Activated naive CD4-positive, alpha-beta T cell (primary cell): Measurements from ENCODE around the gene ALPL.
"Not testable (repeated sequence)": the region's sequence is repeated elsewhere in the genome, so short reads cannot be mapped to it uniquely, and the experiment has no call there.

Experiments used
- DNase-seq, 4 experiments: peaks; one replicate each; lab custom pipeline; 2025; lab: John Stamatoyannopoulos, UW

ALPL gene

DNA sequence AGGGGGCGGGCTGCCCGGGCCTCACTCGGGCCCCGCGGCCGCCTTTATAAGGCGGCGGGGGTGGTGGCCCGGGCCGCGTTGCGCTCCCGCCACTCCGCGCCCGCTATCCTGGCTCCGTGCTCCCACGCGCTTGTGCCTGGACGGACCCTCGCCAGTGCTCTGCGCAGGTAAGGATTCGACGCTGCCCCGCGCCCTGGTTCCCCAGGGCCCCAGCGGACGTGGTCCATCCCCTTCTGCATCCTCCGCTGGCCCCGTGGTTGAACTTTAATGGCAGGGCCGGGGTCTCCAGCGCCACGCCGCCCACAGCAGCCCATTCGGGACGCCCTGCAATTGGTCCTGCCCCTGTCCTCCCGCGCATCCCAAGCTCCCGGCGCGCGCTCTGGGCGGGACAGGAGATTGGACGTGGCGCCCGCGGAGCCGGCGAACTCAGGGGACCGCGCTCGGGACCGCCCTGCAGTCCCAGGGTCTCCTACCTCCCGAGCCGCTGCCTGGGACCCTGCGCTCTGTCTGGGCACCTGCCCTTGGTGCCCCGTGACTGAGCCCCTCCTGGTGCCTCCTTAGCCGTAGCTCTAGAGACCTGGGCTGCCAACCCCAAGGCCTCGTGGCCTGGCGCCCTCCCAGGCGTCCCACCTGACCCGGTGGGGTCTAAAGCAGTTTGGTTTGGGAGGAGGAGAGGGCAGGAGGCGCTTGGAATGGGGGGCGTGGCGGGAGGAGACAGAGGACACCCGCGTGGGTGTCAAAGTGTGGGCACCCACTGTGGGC is at the start of gene ALPL:
ALPL (plus strand) TSS at position 73 of the 762 bp plus-strand sequence. CDS start 44,659 bp downstream, outside the sequence.
- no peak for DNase-seq

DNA sequence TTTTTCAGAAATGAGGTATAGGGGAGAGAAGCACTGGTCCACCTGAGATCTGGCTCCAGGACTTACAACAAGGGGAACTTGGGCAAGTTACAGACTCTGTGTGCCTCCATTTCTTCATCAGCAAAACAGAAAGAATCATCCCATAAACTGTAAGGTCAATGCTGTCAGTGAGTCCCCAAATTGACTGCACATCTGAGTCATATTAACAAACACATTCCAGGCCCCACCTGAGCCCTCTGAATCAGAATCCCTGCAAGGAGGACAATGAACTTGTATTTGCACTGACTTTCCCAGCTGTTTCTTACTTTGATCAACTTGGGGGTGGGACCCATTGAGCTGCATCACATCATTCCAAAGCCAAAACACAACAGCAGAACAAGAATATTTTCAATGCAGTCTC is 44.1 kb upstream of the ALPL start:
- not testable (repeated sequence) for DNase-seq

DNA sequence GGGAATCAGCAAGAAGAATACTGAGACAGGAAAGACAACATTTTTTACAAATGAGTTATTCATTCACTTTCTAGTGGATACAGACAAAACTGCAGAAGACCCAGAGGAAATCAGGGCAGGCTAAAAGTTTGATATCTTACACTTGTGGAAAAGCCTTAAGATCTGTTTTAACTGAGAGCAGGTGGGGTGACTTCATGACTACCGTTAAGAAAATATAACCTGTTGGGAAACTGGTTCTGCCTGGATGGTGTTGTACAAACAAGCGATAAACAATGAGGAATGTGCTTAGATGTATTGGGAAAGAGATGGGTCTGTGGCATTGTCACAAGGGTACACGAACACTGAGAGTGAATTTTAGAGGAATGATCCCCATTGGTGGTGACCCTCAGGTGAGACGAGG is 41.3 kb upstream of the ALPL start:
- DNase-seq, result not testable (repeated sequence)

DNA sequence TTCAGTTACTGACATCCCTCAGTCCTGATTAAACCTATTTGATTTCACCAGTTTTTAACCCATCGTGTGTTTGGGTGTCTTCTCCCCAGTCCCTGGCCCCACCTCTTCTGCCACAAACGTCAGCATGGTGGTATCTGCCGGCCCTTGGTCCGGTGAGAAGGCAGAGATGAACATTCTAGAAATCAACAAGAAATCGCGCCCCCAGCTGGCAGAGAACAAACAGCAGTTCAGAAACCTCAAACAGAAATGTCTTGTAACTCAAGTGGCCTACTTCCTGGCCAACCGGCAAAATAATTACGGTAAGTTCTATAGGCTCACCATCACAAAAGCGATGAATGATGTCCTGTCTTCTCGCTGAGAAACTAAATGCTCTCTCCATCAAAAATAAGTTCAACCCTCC is 40.6 kb upstream of the ALPL start:
- no peak for DNase-seq

DNA sequence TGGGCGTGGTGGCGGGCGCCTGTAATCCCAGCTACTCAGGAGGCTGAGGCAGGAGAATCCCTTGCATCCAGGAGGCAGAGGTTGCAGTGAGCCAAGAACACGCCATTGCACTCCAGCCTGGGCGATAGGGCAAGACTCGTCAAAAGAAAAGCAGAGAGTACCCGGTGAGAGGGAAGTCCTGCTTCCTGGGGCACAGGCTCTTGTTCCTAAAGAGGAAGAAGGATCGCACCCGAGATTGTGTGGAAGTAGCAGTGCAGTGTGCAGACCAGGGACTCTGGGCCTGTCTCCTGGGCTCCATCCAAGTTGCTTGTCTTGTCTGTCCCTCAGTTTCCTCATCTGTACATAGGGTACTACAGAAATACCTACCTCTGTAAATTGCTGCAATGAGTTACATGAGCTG is 39.6 kb upstream of the ALPL start:
- no peak for DNase-seq

DNA sequence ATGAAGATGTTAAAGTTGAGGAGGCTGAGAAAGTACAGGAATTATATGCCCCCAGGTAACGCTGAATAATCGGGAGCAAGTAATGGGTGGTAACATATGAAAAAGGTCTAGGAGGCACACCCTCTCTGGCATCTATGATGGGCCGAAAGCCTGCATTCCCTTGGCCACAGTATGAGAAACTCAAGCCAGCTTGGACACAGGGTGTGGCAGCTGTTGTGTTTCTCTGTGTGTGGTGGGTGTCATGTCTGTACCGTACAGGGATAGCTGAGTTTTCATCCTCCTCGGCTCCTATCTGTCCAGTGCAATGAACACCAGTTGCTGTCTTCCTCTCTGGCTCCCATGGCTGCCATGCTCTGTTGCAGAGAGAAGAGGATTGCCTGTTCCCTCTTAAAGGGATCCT is 36.4 kb upstream of the ALPL start:
- no peak for DNase-seq

DNA sequence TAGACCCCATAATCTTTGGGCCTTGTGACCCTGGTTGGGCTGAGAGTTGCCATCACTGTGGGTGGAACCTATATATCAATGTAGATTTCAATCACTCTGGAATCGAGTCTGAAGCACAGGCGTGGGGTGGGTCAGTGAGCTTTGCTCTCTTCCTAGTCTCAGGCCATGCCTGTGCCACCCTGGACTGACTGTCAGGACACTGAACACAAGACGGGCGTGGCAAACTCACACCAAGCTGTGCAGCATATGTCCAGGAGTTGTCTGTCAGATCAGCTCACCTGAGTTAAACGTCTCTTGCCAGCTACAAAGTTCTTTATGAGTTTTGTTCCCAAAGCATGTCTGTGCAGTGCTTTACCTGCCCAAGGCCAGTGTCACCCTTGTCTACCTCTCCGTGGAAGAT is 30.9 kb upstream of the ALPL start:
- no peak for DNase-seq

DNA sequence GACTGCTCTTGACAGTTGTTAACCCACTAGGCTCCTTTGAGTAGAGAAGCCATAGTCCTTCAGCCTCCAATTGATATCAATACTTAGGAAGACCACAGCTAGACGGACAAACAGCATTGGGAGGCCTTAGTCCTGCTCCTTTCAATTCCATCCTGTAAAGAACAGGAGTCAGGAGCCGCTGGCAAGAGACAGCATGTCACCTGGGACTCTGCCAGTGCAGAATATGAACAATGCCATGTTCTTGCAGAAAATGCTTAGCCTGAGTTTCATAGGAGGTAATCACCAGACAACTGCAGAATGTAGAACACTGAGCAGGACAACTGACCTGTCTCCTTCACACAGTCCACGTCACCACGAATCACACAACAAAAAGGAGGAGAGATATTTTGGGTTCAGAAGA is 25.3 kb upstream of the ALPL start:
- DNase-seq, result not testable (repeated sequence)

DNA sequence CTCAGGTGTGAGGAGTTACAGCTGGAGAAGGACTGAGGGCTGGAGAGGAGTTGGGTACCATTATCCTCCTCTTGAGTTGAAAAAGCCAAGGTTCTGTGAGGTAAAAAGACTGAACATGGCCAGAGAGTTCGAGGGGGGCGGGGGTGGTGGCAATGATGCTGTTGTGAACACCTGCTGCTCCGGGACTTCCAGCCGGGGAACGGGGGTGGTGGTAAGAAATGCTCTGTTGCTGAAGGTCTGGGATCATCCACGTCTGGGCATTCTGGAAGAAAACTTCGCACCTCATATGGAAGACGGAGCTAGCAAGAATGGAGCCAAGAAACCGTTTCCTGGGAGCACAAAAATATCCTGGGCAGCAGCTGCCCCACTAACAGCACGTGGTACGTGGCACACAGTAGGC is 20.1 kb upstream of the ALPL start:
- no peak for DNase-seq

DNA sequence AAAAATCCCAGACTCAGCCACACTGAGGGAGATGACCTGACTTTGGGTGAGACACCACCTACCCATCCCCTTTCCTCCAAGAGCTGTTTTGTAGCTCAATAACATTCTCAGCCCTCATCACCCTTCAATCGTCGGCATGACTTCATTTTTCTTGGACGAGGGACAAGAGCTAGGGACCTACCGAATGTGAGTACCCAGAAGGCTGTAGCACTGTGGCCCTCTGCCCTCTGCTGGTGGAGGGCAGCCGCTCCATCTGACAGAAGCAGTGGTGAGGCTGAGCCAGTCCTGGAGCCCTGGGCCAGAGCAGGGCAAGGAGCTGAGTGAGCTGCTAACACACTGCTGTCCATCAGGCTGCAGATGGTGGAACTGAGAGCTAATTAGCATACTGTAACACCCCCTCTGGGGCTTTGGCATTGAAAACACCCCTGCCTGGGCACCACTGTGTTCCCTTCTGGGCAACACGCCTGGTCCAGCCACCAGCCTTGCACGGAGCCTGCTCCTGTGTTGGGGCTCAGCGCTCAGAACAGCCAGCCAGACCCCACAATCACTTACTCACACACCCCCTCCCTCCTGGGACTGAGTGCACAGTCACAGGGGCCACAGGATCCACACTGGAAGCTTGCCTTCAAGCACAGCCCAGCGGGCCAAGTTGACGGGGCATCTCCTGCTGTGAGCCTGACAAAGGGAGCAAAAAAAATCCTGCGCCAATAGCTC is 18.3 kb upstream of the ALPL start:
- no peak for DNase-seq

DNA sequence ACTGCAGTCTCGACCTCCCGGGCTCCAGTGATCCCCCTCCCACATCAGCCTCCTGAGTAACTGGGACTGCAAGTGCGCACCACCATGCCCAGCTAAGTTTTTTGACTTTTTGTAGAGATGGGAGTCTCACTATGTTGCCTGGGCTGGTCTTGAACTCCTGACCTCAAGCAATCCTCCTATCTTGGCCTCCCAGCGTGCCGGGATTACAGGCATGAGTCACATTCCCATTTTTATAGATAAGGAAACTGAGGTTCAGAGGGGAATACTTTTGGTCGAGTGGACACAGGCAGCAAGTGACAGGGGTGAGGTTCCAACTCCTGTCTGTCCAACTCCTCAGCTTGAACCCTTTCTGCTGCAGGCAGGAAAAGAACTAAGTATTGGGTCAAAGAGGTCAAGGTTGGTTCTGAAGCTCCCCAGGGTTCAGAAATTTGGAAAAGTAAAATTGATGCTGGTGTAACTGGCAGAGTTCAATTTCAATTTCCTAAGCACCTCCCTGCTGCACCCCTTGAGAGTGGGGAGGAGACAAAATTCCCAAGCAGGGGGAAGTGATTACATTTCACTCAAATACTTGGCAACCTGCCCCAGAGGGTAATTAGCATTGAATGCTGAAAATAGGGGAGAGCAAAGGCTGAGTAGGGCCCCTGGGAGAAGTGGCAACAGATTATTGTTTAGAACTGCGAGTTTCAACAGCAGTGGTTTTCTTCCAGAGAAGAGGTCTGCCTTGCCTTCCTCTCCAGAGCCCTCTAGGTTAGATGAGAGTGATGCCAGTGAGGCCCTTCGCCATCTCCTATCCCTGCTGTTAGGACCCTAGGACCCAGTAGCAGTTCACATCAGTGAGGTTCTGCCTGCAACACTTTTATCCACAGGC is 17.5 kb upstream of the ALPL start:
- no peak for DNase-seq

DNA sequence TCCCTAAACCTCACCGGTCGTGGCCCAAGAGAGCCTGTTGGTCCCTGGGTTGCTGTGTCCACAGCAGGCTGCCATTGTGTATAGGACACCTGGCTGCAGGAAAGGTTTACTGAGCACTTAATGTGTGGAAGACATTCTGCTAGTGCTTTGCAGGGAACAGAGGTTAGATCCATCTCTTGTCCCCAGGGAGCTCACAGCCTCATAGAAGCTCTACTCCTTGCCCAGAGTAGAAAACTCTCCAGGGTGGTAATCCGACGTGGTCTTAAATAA is 16.9 kb upstream of the ALPL start:
- DNase-seq, result no peak

DNA sequence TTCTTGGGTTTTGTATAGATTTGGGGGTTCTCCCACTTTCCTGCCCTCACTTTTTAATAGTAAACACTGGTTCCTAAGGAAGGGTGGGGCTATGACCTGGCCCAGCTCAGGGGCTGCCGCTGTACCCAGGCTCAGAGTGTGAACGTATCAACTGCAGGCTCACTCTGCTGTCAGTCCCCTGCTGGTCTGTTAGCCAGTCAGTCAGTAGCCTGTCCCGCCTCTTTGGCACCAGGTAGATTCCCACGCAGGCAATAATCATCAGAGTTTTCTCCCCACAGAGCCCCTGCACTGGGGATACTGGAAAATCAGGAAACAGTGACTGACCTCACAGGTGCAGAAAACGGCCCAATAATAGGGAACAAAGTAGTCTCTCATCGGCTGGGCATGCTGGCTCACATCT is 15.0 kb upstream of the ALPL start:
- no peak for DNase-seq

DNA sequence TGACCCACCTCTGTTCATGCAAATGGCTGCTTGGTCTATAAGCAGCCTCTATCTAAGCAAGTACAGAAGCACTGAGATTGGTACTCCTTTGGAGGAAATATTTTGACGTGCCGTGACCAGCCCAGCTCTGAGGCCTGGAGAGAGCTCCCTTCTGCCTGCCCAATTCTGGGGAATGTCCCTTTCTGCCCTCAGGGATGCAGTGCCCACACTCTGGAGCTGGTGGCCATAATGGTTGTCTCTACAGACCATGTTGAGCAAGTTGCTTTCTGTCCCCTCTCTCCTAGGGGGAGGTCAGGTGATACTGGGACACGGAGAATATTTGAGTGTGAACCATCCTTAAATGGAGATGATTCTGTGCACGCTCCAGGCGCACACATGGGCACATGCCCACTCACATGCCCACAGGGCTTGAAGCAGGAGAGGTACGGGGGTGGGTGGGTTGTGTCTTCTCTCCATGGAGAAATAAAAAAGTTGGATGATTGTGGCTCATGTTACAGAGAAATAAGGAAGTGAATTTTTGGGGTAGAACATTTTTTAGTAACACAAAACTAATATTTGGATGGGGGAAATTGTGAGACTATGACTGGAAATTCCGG is 13.9 kb upstream of the ALPL start:
- no peak for DNase-seq

DNA sequence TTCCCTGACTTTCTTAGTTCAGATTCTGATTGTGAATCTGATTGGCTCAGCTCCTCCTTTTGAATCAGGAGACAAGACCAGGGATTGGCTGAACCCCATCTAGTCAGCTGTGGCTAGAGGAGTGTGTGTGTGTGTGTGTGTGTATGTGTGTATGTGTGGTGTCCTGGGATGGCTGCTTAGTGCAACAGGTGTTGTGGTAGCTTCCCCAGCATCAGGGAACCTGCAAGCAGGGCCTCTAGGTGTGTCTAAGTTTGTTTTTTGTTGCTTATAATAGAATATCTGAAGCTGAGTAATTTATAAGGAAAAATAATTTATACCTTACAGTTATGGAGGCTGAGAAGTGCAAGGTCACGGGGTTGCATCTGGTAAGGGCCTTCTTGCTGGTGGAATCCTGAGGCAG is 13.2 kb upstream of the ALPL start:
- DNase-seq, result no peak

DNA sequence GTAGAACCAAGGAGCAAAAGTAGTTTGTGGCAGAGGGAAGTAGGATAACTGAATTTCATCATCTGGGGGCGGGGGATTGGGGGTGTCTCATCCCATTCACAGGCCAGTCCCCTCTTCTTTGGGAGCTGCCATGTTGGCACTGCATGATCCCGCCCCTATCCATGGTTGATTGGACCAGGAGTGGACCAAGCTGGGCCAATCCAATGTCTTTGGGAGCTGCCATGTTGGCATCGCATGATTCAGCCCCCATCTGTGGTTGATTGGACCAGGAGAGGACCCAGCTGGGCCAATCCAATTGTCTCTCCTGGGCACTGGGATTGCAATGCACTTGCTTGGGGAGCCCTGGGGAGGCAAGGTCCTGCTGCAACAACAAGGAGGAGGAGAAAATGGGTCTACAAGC is 12.3 kb upstream of the ALPL start:
- no peak for DNase-seq

DNA sequence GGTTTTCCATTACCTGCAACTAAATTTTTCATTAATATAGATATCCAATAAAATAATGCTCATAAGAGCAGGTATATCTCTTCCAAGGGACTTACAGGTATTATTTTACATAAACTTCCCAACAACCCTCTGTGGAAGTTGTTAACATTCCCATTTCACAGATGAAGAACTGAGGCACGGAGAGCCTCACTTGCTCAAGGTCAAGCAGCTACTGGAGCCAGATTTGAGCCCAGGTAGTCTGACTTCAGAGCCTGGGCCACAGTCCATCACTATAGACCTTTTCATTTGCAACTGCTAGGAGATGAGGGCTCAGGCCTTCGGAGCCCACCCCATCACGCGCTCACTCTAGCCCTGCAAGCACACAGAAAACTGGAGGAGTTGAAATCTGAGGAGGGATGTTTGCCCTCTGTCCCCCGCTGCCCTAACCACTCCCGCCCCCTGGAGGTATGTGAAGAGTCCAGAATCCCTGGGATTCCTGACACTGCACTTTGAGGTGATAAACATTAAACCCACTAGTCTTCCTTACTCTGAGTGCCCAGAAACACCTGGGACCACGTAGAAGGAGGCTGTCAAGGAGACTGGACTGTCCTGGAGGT is 11.7 kb upstream of the ALPL start:
- no peak for DNase-seq

DNA sequence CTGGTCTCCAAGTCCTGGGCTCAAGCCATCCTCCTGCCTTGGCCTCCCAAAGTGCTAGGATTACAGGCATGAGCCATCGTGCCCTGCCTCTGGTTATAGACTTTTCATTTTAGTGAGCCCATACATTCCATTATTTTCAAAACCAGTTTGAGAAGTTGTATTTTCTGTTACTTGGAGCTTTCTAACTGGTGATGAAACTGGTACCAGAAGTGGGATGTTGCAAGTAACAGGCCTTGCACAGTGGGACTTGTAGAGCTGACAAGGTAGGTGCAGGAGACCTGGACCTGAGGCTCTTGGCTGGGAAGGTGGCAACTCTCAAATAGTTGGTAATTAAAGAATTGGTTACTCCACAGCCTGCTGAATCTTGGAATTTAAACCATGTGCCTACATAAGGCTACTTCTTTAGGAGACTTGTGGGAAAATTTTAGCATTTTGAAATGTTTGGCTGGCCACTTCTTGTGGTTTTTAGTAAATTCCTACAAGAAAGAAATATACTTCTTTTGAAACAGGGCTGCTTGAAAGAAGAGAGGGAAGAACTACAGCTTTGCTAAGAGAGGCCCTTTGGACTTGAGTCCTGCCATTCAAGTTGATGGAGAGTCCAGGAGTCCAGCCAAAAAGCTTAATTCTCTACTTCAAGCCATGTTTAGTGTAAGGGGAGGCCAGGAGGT is 9.8 kb upstream of the ALPL start:
- DNase-seq, result no peak

DNA sequence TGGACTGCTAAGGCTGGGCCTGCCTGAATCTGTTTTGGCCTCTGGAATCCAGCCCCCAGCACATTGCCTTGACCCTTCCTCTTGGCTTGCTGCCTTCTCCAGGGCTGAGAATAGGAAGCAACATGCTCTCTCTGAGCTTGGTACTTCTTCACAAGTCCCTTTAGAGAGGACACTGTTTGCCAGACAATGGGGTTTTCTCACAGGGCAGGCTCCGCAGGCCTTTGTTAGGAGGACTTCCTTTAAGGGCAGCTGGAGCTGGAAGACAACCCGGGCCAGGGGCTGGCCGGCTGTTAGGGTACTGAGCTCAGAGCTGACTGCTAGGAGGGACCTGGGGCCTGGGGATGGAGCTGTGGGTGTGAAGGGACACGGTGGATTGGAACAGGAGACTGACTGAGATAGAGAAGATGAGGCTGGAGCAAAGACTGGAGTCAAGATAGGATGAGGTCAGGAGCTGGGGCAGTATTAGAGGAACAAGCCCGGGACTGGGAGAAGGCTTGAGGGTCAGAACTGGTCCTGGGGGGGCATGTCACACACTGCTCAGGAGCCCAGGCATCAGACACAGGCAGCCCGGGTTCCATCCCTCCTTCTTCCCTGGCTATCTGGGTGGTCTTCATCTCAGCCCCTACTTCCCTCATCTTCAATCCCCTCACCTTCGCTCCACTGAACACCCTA is 5.4 kb upstream of the ALPL start:
- no peak for DNase-seq

DNA sequence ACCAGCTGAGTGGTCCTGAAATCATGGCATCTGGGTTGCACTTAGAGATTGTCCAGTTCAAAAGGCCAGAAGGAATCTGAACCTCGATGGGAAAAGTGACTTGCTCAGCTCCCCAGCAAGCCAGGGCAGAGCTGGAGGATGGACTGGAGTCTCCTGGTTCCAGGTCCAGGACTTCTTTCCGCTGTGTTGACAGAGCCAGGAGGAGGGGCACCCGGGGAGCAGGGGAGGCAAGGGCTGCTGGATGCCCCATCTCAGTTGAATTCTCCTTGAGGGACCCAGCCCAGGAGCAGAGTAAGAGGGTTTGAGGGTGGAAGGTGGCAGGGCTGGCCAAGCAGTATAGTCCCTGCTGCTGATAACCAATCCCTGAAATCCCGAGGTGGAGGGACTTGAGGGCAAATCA is 2.4 kb upstream of the ALPL start:
- no peak for DNase-seq
